HG02840 (cell line): ENCODE data around the gene DCLK1.

ENCODE experiments used
- ATAC-seq: cut with Tn5 transposase; IDR thresholded peaks from one replicate; pipeline ENCODE4 v1.9.1; 2021; ENCODE audit warnings: mild to moderate bottlenecking, moderate library complexity, moderate number of reproducible peaks; ENCODE audit not compliant: unreplicated experiment, low FRiP score

Gene DCLK1

DNA sequence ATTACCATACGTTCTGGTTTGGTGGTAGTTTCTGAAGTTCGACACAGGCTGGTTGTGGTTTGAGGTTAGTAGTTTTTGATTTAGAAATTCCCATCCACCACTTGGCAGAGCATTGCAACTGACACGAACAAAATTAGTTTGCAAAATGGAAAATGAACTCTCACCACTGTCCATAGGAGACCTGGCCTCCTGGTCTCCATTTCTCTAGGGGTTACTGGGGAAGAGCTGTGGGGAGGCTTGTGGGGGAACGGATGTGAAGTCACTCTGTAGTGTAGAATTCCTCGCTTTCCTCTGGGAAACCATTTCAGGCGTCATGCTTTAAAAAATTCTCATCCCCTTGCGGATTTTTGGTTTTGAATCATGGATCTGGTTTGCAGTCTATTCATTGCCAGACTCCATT is 333.2 kb downstream of the DCLK1 start:
- ATAC-seq = no peak

DNA sequence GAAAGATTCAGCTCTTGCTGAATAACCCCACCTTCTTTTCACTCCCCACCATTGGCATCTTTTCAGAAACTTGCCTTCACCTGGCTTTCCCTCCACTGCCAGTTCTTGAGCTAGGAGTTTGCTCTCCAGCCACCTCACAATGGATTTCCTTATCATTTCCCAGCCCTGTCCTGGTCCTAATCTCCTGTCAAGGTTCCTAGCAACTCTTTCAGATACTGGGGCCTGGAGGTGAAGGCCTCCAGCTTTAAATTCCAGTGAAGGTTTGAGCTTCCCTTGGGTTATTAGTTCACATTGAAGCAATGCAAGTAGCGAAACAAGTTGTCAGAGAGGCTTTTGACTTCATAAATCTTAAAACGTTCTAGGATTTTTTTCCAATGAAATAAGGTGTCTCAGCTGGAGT is 333.9 kb downstream of the DCLK1 start:
- no peak for ATAC-seq

DNA sequence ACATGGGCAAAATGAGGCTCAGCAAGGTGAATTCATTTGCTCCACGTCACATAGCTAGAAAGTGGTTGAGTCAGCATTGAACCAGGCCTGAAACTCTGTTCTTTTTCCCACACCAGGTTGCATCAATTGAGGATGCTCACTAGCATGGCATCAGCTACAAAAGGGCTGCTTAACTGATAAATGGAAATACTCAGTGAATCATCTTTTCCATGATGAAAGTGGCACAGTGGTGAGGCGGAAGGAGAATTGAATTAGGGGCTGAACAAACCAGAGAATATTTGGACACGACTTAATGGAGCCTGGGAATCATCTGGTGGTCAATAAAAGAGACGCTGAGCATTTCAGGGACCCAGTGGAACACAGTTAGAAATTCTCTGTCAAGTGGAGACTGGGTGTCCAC is 334.6 kb downstream of the DCLK1 start:
- no peak for ATAC-seq

DNA sequence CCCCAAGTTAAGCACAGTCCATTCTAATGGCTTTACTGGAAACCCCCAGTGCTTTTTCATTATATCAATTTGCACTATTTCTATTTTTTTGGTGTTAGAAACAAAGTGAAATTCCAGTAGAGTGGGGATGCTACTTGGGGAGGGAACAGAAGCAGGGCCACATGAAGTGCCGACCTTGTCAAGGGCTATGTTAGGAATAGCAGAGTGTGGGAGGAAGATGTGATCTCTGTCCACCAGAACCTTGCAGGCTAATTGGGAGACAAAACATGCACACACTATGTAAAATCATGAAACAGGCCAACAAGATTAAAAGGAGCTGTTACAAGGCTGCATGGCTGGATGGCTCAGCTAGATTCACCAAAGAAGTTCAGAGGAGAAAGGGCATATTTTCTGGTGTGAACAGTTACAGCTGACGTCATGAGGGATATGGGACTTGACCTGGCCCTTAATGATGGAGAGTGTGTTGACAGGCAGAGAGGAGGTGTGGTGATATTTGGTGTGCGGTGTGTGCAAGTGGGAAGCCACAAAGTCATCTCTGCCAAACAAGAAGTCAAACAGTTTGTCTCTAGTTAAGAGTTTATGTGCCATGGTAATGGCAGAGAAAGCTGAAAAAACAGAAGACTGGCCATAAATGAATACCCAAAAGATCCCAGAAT is 336.3 kb downstream of the DCLK1 start:
- no peak for ATAC-seq

DNA sequence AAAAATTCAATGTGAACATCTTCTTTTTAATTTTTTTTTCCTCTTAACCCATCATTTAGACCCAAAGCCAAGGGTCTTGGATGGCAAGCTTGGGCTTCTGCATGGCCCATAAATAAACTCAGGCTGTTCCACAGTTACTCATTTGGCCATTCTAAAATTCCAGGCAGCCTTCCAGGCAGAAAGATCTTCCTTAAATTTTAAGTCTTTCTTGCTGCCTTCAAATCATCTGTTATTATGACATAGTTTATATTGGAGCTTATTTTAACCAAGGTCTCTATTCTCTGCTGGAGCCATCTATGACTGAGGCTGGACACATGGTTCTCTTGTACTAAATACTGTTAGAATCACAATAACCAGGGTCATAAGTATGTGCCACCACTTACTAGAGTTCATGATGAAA is 337.4 kb downstream of the DCLK1 start:
- no peak for ATAC-seq

DNA sequence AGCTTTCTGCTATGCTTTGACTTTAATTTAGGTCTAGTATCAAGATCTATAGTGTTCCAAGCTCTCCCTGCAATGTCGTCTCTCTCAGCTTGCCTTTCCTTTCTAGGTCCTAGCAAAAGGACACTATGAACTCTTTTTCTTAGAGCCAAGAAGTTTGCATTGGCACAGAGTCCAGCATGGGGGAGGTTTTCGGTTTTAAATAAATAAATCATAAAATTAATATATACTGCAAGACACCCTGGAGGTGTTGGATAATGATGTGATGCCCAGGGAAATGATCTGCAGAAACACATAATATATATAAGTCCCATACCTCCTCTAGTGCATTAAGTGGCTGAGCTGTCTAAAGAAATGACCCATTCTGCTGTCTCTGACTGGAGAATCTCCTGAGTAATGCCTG is 338.3 kb downstream of the DCLK1 start:
- ATAC-seq = no peak

DNA sequence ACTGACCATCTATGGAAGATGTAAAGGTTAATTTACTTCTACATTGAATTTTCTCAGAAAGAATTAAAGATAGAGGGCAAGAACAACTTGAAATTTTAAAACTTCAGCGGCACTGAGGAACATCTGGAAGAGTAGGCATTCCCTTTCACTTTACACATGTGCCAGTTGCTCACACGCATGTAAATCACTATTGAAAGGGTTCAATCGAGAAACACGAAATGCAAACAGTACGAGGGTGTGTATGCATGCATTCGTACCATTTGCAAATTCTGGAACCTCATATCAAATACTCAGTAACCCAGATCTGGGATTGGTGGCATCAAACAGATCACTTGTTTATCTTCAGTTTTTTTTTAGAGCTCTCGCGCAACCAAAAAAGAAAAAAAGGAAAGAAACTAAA is 339.2 kb downstream of the DCLK1 start:
- no peak for ATAC-seq

DNA sequence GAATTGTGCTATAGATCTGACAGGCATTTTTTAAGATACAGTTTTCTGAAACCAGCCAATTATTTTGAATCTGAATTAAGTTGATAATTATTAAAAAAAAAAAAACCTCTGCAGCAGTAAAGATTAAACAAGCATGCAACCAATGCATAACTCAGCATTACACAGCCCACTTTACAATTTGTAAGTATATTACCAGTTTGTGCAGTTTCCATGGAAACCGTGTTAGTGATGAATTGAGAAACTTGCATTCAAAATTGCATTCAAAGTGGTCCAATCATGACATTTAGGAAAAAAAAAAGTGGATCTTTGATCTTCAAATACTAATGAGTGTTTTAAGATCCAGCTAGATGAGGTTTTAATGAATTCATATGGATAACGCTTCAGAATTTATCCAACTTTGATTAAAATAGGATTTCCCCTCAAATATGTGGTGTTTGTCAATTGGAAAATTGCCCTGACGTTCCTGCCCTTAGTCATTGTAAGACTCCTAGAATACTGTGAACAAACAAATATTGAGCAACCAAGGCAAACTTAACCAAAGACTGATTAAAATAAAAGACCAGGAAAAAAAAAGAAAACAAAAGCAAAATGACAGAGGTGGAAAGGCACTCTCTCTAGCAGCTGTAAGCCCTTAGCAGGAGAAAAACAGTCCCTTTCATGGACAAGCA is 339.9 kb downstream of the DCLK1 start:
- ATAC-seq = no peak

DNA sequence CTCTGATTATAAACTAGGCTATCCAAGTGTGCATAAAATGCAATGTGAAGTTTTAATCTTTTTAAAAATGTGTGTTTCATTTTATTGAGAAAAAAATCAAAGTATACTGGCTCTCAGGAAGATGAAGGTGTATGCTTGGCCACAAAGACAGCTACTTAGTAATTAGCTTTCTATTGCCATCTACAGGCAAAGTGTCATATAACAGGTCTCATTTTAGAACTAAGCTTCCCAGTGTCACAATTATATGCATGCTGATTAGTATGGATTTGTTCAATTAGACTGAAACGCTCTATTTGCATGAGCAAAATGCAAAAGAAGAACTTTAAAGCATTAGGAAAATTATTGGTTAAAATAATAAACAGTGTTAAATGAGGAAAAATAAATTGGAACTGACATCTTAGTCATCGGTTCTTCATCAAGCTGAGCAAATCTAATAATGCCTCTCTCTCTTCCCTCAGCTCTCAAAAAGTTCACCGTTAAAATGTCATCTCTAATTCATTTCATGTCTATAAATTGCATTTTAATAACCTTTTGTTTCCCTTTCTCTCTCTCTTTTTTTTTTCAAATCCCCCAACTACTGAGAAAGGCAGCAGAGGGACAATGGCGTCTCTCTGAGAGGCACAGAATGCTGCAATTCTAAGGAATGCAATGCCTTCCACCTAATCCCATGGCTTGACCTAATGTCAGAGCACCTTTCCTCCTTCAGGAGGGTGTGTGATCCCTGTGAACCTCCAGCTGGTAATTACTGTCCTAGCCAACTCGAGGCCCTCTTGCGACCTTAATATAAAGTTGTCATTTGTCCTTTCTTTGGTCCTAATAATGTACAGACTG is 341.6 kb downstream of the DCLK1 start:
- no peak for ATAC-seq

DNA sequence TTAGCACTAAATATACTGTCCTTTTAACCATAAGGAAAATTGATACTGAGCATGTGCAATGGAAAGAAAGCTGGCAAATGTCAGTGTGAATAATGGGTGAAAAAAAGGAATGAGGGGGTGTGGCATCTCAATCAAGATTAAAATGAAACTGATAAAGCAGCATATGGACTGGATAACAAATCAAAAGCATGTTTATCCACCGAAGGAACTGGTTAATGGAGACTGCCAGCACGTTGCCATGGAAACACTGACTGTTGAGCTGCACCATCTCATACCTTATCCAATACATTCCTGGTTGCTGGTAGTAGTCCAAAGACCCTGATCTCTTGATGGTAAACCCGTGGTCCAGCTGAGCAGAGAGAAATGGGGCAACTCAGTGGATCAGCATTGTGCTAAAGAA is 343.2 kb downstream of the DCLK1 start:
- ATAC-seq = no peak

DNA sequence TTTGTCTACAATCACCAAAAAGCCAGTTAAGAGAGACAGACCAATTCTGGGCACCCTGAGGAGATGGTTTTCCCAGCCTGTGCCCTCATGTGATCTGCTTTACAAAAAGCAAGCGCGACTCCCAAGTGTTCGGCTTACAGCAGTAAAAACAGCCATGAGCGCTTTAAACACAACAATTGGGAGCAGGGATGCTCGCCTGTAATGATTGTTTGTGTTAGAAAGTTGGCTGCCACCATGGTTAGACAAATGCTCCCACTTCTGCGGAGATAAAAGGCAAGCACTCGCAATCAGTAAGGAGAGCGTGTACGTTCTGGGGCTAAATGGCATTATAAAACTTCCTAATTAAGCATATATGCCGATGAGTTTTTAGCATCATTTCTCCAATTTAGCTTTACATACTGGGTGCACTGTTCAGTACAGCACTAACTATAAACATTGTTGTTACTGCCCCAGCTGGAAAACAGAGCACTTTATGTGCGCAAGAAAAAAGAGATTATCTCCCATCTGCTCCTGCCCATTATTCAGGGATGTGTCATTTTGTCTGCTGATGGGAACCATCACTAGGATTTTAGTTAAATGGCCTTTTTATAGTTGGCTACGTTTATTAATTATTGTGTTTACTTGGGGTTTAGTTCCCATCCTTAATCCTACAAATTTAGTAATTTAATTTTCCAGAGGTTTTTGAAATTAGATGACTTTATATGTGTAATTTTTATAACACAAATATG is 345.4 kb downstream of the DCLK1 start:
- ATAC-seq = no peak

DNA sequence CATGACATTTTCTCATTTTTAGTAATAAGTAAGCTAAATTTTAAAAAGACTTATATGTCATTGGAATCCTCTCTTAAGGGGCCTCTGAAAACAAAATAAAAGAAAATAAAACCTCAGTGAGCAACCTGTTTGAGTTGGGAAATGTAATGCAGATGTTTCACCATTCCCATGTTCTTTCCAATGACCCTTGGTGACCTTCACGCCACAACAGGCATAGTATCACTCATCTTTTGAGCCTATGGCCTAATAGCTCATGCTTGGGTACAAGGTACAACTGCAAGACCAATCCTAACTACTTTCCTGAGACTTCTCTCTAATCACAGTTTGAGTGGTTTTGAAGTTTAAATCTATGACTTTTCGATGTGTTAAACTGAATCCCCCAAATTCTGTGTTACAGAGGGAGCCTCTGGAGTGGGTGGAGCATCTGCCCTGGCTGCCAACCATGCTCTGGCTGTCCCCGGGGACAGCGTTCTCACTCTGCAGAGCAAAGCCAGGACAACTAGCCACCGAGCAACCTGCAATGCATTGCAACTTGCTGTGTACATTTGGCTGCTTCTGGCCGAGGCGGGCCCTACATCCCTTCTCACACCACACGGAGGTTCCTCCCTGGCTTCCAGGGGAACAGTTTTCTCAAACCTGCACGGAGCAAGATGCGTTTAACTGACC is 346.8 kb downstream of the DCLK1 start:
- ATAC-seq = no peak

DNA sequence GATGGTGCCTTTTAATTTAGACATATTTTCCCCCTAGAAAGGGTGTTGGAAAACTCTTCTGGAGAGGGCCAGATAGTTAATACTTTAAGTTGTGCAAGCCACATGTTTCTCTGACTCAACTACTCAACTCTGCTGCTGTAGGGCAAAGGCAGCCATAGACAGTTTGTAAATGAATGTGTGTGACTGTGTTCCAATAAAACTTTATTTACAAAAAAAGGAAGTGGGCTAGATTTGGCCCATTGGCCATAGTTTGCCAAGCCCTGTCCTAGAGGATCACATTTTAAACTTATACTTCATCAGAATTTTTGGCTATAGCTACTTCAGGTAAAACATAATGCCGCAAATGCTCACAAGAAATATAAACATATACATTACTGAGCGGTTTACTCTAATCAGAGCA is 348.4 kb downstream of the DCLK1 start:
- ATAC-seq = no peak

DNA sequence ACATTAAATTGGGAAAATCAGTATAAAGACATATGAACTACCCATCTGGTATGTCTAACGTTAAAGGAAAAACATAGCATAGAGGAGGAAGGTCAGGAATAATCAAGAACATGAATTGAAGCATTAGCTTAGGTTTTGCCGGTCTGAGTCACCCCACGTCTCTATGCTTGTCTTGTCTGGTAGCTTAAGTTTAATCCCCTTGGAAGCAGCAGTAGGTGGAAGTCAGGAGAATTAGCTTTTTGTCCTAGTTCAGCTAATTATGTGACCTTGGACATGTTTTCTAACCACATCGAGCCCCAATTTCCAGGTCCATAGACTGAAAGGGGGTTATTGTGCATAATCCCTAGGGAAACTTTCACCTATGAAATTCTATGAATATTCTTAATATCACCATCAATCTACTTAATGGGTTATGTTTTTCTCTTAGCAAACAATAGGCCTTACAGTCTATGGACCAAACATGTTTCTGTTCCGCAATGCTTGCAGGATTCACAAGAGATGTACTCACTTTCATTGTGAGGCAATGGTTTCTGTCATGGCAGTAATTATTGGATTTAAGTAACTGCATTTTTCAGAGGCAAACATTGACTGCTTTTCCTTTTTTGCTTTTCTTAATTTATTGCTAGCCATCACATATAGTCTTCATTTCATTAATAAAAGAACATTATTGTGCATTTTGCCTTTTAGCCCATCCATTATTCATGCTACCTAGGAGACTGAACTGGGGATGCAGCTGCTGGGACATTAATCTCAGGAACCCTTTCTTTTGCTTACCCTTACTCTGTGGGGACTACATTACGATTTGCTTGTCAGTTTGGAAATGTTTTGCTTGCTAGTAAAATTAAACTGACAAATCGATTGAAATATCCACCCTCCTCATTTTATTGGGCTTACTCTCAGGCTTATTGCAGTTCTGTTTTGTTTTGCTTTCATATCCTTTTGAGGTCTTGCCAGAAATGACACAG is 349.9 kb downstream of the DCLK1 start:
- no peak for ATAC-seq

DNA sequence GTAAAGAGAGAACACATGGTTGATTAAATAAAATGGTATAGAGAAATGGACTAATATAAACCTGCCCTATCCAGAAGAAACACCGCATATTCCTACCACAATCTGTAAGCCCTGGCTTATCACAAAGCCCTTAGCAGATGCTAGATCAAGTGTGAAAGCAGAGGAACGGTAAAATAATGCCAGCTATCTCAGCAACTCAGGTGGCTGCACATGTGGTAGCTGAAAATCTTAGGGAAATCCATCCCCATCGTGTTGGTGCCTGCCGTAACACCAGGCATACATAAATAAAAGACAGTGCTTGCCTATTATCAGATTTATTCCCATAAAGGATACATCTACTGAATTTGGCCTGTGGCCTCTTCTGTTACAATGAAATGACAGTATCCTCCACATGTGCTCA is 350.6 kb downstream of the DCLK1 start:
- ATAC-seq = no peak

DNA sequence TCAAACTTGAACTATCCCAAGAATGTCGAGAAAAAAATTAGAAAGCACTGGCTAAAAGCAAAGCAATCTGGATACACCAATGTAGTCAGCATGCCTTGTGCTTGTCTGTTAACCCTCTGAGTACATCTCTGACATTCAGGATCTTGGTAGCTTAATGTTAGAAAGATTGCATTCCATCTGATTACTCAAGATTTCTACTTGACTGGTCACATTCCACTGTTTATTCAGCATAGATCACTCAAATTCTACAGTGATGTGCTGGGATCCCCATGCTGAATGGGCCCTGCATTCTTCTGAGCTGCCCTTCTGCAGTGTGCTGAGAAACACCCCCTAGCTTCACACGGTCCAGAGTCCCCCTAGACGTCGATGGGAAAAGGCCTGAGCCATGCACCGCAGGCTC is 359.3 kb downstream of the DCLK1 start:
- no peak for ATAC-seq

DNA sequence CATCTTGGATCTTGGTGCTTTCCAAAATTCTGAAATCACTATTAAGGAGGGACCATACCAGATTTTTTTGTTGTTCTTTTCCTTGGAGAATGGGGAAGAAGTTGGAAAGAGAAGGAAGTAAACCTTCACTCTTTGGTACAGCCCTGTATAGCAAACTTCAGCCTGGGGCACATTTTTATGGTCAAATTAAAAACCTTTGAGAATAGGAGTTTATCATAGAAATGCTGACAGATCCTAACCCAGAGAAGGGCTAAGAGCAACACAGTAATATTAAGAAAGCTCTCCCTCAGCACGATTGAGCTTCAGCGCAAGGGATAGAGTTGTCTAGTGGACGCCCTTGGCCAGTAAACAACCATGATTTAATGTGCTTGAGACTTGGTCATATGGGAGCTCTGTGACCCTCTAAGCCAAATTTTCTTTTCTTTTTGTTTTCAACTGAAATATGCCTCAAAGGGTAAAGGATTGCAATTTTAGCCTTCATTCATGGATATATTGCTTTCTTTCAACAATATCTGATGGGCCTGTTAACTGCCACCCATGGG is 360.4 kb downstream of the DCLK1 start:
- no peak for ATAC-seq

DNA sequence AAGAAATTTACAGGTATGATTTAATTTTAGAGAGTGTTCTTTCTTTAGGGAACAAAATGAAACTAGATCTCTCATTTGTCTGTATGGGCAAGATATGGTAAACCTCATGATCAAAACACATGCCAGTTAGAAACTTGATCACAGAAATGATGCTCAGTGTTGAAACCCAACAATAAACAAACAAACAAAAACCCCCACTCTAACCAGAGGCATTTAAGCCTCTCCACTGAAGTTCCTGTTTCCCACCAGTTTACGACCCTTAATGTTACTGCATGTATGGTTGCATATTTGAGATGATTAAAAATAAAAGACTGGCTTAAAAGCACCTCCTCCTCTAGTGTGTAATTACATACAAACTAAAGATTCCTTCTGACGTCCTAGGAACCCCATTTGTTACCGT is 361.4 kb downstream of the DCLK1 start:
- ATAC-seq = no peak

DNA sequence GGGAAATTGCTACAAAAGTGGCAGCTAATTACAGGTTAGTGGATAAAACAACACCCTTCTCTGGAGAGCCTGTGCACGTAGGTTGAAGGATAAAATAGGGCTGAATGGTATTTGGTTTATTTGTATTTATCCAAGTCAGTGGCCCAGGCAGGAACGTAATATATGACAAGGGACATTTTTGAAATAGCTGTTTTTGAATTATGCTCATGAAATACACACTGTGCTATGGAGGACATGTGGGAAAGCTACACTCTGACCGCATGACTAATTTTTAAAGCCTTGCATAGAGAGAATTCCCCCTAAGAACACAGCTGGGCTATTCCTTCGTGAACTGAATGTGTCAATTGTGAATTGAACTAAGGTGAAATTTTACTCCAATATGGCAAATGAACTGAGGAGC is 362.6 kb downstream of the DCLK1 start:
- ATAC-seq = no peak
